Prostate gland (tissue), 2 donors: ENCODE results near the gene IDS. TPM values are rescaled to one million over a fixed set of nuclear protein-coding genes. Genes with fewer than 3 reads are reported as not detected.
"Not testable (repeated sequence)": the region's sequence is repeated elsewhere in the genome, so short reads cannot be mapped to it uniquely, and the experiment has no call there.

Experiments used
- DNase-seq: peaks from one replicate; pipeline ENCODE4 v3.0.0-alpha.2; 2019; ENCODE audit warnings: low spot score
- H3K27ac ChIP-seq, 2 donors: fragments of 200-600 bp; sonication (generic); 2 replicates each; pipeline ENCODE4 v1.5.1; 2017 to 2019
- H3K27me3 ChIP-seq: fragments of 200-600 bp; sonication (generic); replicated peaks from 2 replicates; pipeline ENCODE4 v1.5.1; 2019; ENCODE audit not compliant: insufficient read depth
- H3K36me3 ChIP-seq, 2 donors: fragments of 200-600 bp; sonication (generic); 1 replicate in 1 of 2; 2 replicates in 1 of 2; pipeline versions ENCODE4 v1.5.1 to v1.8.1; 2017 to 2019
- H3K4me1 ChIP-seq: fragments of 200-600 bp; sonication (generic); replicated peaks from 2 replicates; pipeline ENCODE4 v1.5.1; 2019
- H3K4me3 ChIP-seq, 2 donors: fragments of 200-600 bp; sonication (generic); 2 replicates each; pipeline ENCODE4 v1.5.1; 2017 to 2019
- H3K9me3 ChIP-seq: fragments of 200-600 bp; sonication (generic); 2 replicates; pipeline ENCODE4 v1.5.1; 2017
- POLR2A ChIP-seq: fragments of 450-650 bp; IDR thresholded peaks from one replicate; pipeline ENCODE4 v1.6.1; 2016; ENCODE audit warnings: antibody characterized with exemption, mild to moderate bottlenecking
- POLR2AphosphoS5 ChIP-seq: sonication (generic); formaldehyde crosslinking; IDR thresholded peaks from one replicate; pipeline ENCODE4 v1.6.1; 2017; ENCODE audit warnings: antibody characterized with exemption
- WGBS: methylation state at CpG from one replicate; pipeline ENCODE4 v1.1.5; 2018; 5-methylcytosine and 5-hydroxymethylcytosine counted together
- intact Hi-C: fragments of 100-400 bp; cut with DNase I; formaldehyde crosslinking; loops from one replicate; pipeline ENCODE4 v1.14.2; 2022
- total RNA-seq, 2 donors: library from RNA; depleted of rRNA; stranded (reverse); fragments of >200 nt; gene quantifications; one replicate each; pipeline ENCODE4 v1.1.0, GENCODE V29; 2016
- TF ChIP-seq, protein P1 (sequence below), 4 experiments: fragments of 200-600 bp in 2 of 4; fragments of 450-650 bp in 2 of 4; sonication (generic) in 2 of 4; IDR thresholded peaks; 1 replicate in 3 of 4; 2 replicates in 1 of 4; pipeline ENCODE4 v1.5.1; 2016 to 2019; ENCODE audit warnings: antibody characterized with exemption in 4 of 4, mild to moderate bottlenecking in 2 of 4, moderate library complexity in 2 of 4

The IDS gene
- total RNA-seq, 2 donors from 2014 or later = 47.4 to 82.9 TPM

- H3K4me1 ChIP-seq, H3K27me3 ChIP-seq, H3K9me3 ChIP-seq, H3K4me3 ChIP-seq, H3K36me3 ChIP-seq, H3K27ac ChIP-seq, intact Hi-C loops, DNase-seq: not testable (repeated sequence)
- no CpG with 5 or more reads among the region's 3 CpGs for WGBS
Measured at GRCh38 chrX:149532868-149533267, 27.8 kb upstream of the IDS start.

DNA sequence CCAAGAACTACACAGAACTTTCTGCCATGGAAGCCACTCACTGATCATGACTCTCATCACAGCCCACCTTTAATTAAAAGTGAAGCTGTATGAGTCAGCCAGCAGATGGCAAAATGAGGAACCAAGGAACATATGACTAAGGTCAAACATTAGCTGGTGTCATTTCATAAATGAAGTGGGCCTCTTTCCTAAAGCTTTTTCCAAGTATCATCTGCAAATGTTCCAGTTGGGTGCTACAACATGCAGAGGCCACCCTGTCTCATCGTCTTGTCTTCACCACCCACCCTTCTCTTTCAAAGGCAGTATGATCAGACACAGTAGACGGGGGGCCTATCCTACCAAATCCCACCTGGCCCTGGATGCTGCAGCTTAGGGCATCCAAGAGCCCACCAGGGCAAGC lies 26.5 kb upstream of the IDS start:
- H3K4me1 ChIP-seq = no peaks in the 10 kb centered on the region
- 90% methylated on average over 2 of the region's 2 CpGs for WGBS
- H3K27ac ChIP-seq = no peak overlapping the region
- H3K4me3 ChIP-seq = no peak overlapping the region
- no peaks in the 10 kb centered on the region for H3K27me3 ChIP-seq
- H3K9me3 ChIP-seq = no peaks in the 10 kb centered on the region
- intact Hi-C loops = no loop called here
- no peaks in the 10 kb centered on the region for H3K36me3 ChIP-seq
- DNase-seq = no peak
- no peak for TF ChIP-seq POLR2AphosphoS5

- H3K27me3 ChIP-seq = no peaks in the 10 kb centered on the region
- H3K9me3 ChIP-seq = no peaks in the 10 kb centered on the region
- no peak for TF ChIP-seq POLR2AphosphoS5
- no peak for TF ChIP-seq POLR2A
- TF ChIP-seq, protein P1, sequence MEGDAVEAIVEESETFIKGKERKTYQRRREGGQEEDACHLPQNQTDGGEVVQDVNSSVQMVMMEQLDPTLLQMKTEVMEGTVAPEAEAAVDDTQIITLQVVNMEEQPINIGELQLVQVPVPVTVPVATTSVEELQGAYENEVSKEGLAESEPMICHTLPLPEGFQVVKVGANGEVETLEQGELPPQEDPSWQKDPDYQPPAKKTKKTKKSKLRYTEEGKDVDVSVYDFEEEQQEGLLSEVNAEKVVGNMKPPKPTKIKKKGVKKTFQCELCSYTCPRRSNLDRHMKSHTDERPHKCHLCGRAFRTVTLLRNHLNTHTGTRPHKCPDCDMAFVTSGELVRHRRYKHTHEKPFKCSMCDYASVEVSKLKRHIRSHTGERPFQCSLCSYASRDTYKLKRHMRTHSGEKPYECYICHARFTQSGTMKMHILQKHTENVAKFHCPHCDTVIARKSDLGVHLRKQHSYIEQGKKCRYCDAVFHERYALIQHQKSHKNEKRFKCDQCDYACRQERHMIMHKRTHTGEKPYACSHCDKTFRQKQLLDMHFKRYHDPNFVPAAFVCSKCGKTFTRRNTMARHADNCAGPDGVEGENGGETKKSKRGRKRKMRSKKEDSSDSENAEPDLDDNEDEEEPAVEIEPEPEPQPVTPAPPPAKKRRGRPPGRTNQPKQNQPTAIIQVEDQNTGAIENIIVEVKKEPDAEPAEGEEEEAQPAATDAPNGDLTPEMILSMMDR (IDR thresholded peaks at IDR 0.05) = no peak
- WGBS = 85% methylated on average over 1 of the region's 1 CpG
- no peaks in the 10 kb centered on the region for H3K36me3 ChIP-seq
- DNase-seq = no peak
- H3K27ac ChIP-seq = no peak overlapping the region
- no peak overlapping the region for H3K4me3 ChIP-seq
- intact Hi-C loops = no loop called here
- no peaks in the 10 kb centered on the region for H3K4me1 ChIP-seq
Measured at GRCh38 chrX:149528381-149528780, 23.3 kb upstream of the IDS start.

DNA sequence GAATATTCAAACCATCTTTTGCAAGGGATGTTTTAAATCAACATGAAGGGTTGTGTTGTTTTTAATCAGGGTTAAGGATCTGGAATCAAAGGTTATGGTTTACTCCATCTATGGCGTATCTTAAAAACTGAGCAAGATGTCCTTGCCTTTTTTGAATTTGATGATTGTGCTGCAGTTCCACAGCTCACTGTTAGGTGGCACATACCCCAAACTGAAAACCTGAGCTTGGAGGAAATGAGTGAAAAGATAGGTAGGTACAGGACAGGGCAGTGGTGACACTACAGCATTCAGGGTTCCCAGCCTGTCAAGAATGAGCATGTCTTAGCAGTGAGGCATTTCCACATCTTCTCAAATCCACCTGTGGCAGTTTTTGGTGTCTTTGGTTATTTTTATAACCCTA lies 22.6 kb upstream of the IDS start:
- Histone ChIP-seq H3K4me3 (no peak overlapping the region), H3K36me3 (no peaks in the 10 kb centered on the region), H3K27ac (no peak overlapping the region), H3K27me3 (no peaks in the 10 kb centered on the region), H3K4me1 (no peaks in the 10 kb centered on the region), H3K9me3 (no peaks in the 10 kb centered on the region)
- 41% methylated on average over 1 of the region's 1 CpG for WGBS
- TF ChIP-seq, protein P1 (IDR thresholded peaks at IDR 0.05) = peak in 2 of 4 experiments; percentile 48 to 52
- TF ChIP-seq POLR2A (no peak), POLR2AphosphoS5 (no peak)
- DNase-seq = no peak
- intact Hi-C loops = no loop called here

DNA sequence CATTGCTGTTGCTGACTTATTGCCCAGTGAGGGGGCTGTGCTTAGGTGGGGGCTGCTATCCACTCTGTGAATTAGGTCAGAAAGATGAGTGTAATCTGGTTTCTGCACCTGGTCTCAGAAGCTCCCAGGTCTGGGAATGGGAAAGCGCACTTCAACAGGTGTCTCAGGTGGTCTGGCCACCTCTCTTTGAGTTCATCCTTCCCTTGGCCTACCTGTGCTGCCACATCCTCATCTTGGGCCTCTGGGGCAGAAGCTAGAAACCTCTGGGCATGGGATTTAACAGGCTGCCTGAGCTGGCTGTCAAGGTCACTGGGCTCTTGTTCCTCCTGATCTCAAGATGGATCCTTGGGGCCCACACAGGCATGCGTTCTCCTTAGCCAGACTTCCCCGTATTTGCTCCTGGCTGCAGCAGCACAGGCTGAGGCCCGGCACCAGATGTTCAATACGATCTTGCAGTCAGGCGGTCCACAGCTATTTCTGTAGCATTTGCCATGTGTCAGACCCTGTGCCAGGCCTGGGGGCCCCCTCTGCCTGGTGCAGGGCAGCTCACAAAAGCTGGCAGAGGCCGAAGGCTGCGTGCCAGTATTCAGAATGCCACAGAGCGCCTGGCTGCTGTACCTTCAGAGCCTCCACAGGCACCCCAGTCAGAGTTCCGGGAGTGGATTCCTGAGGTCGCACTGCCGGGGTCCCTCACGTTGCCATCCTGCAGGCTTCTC lies 21.4 kb upstream of the IDS start:
- H3K27me3 ChIP-seq, H3K36me3 ChIP-seq, H3K4me1 ChIP-seq, intact Hi-C loops, DNase-seq, H3K9me3 ChIP-seq, H3K4me3 ChIP-seq, H3K27ac ChIP-seq: not testable (repeated sequence)
- WGBS = 100% methylated on average over 1 of the region's 13 CpGs

DNA sequence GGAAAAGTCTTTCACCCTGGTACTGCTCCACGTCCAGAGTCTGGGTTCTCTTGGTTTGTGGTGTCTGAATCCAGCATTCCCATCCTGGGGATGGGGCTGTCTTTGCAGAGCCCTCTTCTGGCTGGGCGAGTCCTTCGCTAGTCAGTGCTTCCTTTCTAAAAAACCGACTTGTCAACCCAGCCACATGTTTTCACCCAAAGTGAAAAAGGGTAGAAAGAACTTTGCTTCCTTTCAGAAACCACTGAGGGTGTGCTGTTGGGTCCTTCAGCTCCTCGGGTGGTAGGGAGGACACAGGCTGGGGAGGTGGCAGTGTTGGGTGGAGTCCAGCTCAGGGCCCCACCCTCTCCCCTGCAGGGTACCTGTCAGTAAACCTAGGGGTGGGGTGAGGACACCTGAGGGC lies 20.8 kb upstream of the IDS start:
- WGBS = 43% methylated on average over 3 of the region's 5 CpGs

GRCh38 chrX:149525389-149525788 lies 20.3 kb upstream of the IDS start:
- intact Hi-C loops, H3K27ac ChIP-seq: not testable (repeated sequence)

More for the DNA sequence above, 20.8 kb upstream of the IDS start:
- H3K4me3 ChIP-seq, DNase-seq, intact Hi-C loops, H3K27me3 ChIP-seq, H3K36me3 ChIP-seq, H3K27ac ChIP-seq, H3K9me3 ChIP-seq, H3K4me1 ChIP-seq: not testable (repeated sequence)

More at GRCh38 chrX:149525389-149525788, 20.3 kb upstream of the IDS start:
- 8% methylated on average over 2 of the region's 10 CpGs for WGBS
- H3K4me3 ChIP-seq, H3K36me3 ChIP-seq, DNase-seq, H3K27me3 ChIP-seq, H3K9me3 ChIP-seq, H3K4me1 ChIP-seq: not testable (repeated sequence)
